Stimulated activated CD8-positive, alpha-beta memory T cell treated with anti-CD3 and anti-CD28 coated beads, Interleukin-7, amount 100 ng/mL, for 1 hour (primary cell): Measurements from ENCODE around the gene NEURL3.
A peak's percentile ranks its signal among the peaks of the same experiment; 100 is the strongest.

Experiments used
- DNase-seq, 2 donors: peaks; one replicate each; pipeline ENCODE4 v3.0.0-alpha.2; 2020; ENCODE audit warnings: low read depth in 2 of 2

NEURL3 gene

DNA sequence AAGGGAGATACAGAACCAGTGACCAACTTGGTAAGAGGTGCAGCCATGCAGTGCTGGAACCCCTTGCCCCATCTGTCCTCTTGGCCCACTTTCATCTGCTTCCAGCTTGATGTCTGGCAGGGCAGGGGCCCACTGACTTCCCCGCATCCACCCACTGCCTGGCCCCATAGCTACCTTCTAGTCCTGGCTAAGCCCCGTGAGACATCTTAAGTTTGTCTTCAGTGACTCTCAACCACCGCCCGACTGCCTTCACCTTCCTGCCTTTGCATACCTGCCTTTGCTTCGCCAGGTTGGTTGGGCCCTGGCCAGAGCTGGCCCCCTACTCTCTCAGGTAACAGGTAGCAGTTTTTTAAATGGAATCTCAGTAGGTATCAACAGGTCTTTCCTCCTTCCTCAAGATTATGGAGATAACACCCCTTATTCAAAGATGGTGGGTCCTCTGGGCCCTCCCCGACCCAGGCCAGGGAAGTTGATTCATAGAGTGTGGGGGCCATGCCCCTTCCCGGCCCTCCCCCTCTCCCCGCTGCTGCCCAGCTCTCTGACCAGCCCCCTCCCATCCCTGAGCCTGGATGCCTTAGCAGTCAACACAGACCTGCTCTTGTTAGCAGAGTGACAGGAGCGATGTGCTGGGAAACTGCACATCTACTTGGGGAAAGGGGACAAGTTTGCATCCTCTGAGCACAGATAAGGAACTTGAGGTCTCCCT lies 34.2 kb upstream of the NEURL3 start:
- DNase-seq = no peak

DNA sequence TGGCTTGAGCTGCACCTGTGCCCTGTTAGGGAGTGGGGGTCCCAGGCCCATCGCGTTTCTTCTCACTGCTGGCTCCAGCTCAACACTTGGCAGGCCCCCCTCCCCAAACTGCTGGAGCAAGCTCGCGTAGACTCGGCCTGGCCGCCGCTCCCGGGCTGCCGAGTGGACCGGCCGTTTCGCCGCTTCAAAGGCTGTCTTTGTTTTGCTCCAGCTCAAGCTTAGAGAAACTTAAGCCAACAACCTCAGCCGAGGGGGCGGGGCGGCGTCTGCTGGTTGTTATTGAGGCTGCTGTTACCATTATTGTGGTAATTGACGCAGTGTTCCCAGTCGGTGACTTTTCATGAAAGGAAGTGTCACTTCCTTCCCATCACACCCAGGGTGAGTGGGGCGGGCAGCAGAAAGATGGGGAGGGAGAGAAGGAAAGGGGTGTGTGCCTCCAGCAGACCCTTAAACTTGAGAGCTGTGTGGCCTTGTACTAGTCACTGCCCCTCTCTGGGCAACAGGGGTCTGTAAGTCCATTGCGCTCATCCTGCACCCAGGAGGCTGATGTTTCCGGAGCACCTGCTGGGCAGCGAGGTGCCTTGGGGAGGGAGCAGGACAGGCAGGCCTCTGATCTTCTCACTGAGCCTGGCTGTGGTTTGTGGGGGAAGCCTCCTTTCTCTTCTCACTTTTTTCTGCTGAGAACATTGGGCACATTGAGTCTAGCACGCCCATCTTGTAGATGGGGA lies 33.5 kb upstream of the NEURL3 start:
- peak; percentile 76 to 85 for DNase-seq

DNA sequence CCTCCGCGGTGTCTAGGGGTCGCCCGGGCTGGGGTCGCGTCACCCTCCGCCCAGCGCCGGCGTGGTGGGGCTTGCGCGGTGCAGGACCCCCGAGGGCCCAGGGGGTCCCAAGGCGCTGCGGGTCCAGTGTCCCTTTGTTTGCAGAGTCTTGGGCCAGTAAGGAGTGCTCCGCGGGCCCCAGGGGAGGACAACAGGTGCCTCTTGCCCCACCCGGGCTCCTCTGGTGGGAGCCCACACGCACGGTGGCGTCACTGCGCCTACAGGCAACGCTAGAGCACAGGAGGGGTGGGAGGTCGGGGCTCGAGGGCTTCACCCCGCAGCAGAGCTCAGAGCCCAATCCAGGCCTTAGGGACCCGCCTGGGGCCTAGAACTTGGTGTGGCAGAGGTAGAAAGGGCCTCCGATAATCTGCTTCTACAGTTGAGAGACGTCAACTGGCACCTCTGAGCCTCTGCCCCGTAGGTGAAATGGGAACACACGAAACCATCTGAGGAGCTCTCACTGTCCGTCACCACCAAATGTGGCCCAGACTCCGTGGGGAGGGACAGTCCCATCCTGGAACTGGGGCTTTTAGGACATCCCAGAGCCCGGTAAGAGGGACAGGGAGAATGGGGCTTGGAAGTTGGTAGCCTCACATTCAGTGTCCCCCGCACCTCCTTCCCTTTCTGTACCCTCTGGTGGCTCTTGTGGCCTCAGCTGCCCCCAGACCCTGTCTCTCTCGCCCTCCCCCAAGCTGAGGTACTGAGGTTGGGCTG lies 32.8 kb upstream of the NEURL3 start:
- no peak for DNase-seq

DNA sequence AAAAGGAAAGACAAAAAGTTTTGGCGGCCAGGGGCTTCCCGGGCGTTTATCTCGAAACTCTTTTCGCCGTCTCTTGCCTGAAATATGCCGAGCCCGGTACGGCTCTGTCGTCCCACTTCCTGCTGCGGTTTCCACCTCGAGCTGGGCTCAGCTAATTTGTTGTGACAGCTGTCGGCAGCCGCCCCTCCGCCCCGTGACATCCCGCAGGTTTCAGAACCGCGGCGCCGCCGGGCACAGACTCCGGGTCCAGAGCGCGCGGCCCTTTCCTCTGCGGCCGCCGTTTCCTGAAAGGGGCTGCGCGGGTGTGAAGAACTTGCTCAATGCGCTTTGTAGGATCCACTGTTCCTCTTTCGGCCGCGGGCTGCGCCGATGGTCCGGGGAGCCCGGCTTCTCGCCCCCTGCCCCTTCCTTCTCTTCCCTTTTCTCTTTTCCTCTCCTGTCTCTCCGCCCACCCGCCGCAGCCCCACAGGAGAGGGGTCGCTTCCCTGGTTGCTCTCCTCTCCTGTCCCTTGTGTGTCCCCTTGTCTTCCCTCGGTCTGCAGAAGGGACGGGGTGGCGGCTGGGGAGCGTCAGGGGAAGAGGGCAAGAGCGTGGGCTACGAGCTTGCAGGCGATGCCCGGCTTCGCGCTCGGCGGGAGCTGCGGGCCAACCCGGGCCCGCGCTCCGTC lies 32.0 kb upstream of the NEURL3 start:
- peak; percentile 72 to 76 for DNase-seq

DNA sequence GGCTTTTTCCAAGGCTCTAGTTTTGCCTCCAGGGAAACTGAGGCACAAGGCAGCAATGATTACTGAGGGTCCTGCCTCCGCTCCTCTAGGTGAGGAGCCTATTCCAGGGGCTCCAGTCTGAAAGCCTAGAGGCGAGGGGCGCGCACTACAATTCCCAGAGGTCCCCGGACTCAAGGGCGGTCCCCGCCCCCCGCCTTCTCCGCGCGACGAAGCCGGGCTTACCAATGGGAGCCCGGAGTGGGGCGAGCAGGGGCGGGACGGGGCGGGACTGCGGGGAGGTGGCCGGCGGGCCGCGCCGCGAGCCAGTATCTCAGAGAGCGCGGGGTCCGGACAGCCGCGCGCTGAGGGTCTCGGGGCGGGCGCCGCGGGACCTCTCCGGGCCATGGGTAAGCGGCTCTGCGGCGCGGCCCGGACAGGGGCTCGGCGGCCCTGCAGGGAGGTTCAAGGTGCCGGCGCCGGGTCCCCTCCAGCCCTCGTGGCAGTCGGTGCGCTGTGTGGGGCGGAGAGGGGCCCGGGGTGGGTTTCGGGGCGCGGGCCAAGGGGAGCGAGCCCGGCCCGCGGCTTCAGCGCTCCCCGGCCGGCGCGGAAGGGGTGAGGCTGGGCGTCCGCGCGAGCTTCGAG lies 31.4 kb upstream of the NEURL3 start, which contains the start of gene ARID5A:
TSS of gene ARID5A (plus strand) at position 308 of the 621 bp plus-strand sequence. CDS start at position 383, 75 bp downstream.
- DNase-seq = peak; percentile 82 to 84

DNA sequence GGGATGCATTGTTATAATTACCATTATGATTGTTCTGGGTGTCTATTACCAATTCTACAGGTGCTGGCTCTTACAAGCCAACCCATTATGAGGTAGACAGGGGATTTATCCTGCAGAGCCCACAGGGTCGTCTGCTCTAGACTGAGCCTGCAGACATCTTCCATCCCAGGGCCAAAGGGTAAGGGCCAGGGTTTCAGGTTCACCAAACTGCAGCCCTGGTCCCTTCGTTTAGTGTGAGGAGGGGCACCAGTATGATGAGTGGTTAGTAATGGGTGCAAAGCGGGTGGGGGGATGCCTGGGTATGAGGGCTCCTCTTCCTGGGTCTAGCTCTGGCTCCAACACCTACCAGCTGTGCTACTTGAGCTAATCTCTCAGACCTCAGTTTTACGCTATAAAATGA lies 30.2 kb upstream of the NEURL3 start:
- no peak for DNase-seq

DNA sequence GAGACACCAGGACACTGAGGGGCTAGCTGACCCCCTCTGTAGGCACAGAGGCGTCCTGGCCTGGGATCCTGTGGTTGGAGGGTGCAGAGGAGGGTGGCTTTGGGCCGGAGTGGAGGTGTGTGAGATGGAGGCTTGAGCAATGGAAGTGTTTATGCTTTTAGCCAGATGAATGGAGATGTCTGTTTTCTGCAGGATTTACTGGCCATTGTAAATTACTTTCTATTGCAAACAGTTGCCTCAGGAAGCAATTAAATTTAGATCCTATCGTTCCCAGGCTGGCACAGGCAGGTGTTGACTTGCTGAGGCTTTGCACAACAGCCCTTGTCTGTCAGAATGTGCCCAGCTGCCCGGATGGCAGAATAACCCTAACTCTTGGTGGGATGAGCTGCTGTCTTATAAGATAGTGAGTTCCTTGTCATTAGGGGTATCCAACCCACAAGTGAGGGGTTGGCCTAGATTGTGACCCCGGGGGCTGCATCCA lies 29.6 kb upstream of the NEURL3 start:
- no peak for DNase-seq

DNA sequence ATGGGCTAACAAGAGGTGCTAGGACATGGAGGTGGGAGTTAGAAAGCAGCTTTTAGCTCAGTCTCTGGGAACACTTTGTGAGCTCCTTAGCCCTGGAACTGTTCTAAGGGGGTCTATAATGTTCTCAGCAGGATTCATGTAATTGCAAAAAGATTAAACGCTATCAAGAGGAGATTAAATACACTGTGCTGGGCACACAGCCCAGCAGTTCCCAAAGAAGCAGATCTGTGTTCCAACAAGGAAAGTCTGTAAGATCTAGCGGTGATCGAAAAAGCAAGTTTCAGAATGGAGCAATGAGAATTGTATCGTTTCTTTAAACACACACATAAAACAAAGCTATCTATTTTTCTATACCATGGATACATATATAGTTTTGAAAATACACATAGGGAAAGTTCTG lies 29.0 kb upstream of the NEURL3 start:
- no peak for DNase-seq

DNA sequence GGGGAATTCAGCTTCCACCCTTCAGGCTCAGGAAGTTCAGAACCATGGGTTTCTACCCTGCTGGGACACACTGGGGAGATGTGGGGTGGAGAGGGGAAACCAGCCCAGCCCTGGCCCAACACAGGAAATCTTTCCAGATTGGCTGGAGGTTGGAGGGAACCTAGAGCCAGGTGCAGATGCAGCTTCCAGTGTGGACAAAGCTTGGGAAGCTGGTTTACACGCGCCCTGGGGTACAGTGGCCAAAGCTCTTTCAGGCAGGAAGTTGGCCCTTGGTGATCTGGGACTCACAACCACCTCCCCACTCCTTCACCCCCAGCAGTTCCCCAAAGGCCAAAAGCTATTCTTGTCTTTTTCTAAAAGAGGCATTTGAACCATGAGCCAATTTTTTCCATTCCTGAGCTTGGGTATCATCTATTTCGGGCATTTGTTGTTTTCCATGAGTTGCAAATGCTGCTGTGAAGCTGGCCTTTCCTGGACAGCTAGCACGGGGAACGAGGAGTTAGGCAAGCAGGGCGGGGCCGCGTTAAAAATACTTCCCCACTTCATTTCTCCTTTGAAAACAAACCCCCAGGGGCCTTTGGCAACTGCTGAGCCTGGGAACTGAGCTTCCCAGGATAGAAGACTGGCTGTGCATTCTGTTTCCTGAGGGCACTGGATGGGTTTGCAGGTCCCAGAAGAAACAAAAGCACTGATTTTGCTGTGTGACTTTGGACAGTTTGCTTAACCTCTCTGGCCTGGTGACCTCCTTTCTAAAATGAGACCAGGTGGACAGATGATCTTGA lies 28.3 kb upstream of the NEURL3 start:
- DNase-seq = no peak

DNA sequence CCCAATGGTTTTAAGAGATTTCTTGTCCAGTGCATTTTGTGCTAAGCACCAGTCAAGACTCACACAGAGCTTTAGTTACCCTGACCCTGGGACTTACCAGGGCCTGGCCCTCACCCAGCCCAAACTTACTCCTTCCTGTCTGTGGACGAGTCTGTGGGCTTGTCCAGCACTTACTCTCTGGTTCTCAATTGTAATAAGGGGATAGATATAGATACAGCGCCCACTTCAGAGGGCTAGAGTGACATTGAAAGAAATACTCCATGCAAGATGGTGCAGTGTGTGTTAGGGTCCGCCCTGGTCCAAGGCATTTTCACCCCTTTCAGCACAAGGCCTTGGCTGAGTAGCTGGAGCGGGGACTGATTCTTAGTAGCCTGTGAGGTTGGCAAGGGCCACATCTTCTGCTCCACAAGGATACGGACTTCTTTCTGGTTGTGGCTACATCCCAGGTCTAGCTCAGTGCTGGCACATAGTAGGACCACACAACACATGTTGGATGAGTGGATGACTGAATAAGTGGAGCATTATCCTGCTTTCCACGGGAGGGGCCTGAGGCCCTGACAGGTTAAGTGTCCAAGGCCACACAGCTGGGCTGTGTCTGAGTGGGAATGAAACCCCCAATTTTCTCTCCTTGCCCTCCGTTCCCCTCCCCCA lies 27.6 kb upstream of the NEURL3 start:
- no peak for DNase-seq

DNA sequence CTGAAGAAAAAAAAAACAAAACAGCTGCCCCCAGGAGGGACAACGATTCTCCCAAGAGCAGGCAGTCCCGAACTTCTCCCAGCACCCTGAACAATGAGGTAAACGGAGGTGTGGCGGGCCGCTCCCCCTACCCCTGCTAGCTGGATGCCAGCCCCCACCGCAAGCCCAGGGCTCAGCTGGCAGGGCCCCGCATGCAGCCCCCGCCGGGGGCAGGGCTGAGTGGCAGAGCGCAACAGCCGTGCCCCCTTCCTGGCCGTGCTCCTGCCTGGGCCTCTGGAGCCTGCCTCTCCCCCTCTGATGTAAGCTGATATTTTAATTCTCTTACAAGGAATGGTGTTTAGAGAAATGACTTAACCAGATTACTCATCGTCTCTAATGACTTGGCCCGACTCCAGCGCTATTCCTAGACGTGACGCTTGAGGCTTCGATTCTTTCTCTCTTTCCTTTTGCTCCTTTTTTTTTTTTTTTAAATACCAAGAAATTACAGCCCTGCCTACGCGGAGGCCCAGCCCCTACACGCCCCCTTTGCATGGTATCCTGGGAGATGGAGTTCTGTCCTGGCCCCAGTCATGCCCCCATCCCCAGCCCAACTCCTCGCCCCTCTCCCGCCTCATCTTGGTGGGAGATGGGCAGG lies 26.8 kb upstream of the NEURL3 start:
- DNase-seq = peak; percentile 67 to 72

DNA sequence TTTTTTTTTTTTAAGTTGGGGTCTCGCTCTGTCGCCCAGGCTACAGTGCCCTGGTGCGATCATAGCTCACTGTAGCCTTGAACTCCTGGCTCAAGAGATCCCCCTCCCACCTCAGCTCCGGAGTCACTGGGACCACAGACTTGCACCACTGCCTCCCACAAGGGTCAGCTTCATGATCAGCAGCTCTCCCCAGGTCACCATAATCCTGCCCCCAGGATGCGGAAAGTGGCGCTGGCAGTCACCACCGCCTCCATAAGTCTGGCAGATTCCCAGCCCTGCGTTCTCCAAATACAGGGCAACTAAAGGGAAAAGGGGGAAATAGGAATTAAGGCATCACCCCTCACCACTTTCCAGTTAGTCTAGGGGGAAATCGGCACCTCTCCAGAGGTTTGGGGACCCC lies 26.2 kb upstream of the NEURL3 start:
- no peak for DNase-seq

DNA sequence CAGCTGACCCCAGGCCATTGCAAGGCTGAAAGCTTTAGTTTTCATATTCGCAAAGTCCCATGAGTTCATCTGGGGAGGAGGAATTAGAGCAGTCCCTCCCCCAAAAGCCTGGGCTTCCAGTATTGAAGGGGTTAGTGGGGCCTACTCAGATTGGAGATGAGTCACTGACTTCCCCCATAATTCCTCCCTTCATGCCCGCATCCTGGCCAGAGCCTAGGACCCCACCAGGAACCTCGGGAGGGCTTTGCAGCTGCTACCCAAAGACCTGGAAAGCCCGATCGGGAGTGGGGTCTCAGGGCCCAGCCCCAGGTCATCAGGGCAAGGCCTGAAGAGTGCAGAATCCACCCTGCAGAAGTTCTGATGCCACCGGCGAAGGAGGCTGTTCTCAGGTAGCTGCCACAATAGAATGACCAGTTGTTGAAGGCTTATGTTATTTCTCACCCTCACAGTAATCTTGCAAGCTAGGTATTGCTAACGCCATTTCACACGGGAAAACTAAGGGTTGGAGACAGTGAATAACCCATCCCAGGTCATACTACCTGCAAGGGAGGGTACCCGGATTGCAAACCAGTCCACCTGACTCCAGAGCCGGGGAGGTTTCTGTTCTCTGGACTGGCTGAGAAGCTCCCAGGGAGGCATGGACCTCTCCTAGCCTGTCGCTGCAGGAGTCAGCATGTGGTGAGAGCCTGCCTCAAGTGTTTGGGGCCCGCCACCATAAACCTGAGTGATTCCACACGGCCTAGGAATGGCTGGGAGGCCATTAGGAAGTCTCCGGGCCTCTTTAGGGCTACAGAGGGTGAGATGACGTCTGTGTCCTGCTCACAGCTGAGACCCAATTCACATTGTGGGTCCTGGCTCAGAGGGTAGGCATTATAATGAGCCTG lies 25.6 kb upstream of the NEURL3 start:
- DNase-seq = no peak

DNA sequence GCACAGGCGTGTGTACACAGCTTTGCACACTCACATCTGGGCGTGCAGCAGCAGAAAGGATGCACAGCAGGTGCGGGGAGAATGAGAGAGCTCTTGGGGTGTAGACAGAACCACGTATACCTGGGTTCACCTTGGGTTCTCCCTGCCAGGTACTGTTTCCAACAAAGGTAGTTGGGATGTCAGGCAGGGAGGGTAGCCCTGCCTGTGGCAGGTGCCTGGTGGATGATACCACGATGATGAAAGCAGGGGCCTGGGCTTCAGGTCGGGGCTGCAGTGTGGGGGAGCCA lies 24.9 kb upstream of the NEURL3 start:
- no peak for DNase-seq

DNA sequence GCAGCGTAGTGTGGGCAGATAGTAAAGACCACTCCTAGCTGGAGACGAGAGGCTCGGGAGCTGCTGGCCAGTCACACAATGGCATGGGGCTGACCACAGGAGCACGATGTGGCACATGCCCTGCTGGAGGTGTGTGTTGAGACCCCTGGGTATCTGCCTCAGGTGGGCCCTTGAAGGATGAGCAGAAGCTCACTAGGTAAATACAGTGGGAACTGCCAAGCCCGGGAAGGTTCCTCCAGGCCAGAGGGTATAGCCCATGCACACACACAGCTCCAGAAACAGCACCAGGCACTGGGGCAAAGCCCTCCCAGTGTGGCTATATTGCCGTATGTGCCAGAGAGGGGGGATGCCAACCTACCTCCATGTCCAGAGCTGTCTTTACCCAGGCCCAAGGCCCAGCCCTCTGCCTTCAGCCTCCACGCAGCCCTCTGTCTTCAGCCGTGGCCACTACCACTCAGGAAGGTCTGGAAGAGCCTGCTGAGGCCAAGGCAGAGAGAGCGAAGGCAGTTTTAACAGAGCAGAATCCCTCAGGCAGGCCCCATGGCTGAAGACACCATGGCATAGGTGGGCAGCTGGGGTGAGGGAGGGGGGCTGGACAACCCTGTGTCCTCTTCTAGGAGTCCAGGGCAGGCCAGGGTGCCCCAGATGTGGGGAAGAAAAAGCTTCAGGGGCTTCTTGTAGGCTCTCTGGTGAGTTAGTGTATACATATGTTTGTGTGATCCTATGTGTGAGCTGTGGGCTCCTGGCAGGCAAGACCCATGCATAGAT lies 24.4 kb upstream of the NEURL3 start:
- DNase-seq = no peak

DNA sequence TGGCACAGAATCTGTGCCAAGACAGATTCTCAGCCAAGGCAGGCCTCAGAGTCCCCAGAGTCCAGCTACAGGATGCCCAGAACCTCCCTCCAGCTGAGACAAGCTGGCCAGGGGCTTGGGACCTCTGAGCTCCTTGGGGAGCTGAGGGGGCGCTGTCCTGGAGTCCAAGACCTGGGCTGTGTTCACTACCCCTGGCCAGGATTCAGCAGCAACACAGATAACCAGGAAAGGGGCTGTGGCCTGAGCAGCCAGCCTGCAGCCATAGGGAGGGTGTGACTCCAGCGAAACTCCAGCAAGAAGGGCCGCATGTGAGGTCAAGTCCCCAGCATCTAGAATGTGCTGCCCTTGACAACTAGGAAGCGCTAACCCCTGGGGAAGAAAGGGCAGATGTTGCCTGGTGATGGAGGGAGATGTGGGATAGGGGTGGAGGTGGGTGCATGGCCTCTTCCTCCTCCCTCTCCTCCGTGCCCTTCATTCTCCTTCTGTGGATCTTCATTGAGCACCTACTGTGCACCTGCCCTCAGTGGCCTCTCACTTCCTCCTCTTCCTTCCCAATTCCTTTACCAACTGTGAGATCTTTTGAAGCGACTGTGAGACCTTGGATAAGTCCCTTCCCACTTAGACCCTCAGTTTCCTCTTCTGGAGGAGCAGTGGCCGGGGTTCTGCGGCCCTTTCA lies 23.7 kb upstream of the NEURL3 start:
- no peak for DNase-seq

DNA sequence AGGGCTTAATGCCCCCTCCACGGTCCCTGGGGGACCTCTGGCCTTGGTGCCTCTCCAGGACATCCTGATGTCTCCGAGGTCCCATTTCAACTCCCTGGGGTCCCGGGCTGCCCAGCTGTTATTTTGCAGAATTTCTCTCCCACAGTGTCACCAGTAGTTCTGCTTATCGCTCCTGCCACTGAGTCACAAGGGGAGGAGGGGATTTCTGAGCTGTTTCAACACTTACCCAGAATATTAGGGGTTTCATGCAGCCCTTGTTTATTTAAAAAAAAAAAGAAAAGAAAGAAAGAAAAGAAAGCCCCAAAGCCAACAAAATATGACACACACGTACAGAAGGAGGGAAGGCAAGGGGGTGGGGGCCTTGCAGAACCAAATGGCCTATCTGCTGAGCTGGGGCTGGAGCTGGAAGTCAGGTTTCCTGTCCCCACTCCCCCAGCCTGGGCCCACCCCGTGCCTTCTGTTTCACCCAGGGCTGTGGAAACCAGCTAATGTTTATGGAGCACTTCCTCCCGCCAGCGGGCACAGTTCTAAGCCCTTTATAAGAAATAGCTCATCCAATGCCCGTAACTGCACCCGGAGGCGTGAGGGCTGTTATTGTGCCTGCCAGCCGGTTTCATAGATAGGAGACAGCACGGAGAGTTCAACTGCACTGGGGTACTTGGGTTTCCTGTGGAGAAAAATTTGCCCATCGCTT lies 23.0 kb upstream of the NEURL3 start:
- DNase-seq = no peak
